ENCODE data around the gene PAX3.
A peak's percentile ranks its signal among the peaks of the same experiment; 100 is the strongest.

PAX3 gene

DNA sequence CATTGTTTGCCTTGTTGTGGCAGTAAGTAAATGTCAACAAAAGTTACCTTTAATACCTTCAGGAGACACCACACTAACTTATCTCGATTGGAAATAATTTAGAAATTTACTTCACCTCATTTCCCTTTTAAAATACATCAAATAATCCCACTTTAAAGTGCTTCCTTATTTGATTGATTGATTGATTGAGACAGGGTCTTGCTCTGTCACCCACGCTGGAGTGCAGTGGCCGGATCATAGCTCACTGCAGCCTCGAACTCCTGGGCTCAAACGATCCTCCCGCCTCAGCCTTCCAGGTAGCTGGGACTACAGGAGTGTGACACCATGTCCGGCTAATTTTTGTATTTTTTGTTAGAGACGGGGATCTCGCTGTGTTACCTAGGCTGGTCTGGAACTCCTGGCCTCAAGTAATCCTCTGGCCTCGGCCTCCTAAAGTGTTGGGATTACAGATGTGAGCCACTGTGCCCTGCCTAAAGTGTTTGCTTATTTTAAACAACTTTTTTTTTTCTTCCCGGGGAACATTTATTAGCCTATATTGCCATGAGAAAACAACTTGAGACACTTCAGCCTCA is 12.0 kb upstream of the PAX3 start:
- no peak for DNase-seq (ENCODE audit: low spot score)

DNA sequence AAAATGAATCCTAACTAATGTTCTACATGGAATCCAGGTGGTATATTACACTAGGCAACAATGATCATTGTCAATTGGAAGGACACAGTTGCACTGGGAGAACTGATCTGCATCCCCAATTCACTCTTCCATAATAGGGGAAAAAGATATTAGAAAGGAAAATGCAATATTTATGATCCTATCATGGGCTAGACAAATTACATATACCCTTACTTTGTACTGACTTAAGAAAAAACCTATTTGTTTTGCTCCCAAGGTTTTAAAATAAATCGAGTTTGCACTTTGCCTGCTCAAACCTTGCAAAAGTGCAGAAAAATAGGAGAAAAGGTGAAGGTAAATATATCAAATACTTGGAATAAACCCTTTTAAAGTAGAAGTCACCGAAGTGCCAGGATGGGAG is 11.0 kb upstream of the PAX3 start:
- no peak for DNase-seq (ENCODE audit: low spot score)

DNA sequence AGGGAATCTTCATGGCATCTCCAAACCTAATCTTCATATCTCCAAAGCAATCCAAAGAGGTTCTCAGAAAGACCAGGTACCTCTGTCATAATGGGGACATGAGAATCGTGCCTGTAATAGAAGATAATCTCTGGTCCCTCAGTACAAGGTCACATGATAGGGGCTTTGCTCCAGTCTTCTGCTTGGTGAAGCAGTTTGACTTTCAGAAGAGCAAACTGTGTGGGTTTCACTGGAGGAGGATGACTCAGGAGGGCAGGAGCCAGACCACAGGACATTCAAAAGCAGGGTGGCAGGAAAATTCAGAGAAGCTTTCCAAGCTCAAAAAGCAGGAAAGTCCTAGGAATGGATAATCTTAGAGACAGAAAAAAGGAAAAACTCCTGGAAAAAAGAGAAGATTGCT is 10.6 kb upstream of the PAX3 start:
- DNase-seq (ENCODE audit: low spot score), result no peak

DNA sequence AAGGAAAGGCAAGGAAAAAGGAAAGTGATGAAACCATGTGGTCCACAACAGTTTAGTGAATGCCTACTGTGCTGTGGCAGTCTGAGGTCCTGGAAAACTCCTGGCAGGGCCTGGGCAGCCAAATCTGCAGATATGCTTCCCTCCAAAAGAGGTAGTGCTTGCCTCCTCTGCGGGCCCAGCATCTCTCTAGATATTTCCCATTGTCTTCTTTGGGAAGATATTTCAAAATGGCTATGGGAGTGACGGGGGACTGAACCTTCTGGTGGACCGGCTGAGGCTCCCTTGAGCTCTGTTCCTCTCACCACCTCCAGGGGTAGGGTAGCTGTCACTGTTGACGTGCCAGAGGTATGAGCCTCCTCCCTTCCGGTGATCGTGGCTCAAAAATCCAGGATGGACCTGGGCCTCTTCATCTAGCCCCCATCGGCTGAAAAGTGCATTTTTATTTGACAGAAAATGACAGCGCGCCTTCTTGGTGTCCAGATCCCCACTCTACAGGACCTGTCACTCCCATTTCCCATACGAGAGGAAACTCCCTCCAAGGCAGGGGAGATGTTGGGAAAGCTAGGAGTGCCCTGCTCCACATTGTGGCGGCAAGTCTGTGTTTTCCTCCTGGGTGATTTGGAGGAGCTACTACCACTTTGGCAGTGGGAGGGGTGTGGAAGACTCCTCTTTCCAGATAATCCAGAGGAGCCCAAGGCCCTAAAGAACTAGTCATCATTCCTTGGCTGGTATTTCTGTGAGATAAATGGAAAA is 9.4 kb upstream of the PAX3 start:
- no peak for DNase-seq (ENCODE audit: low spot score)

- no peak for DNase-seq (ENCODE audit: low spot score)
These were observed 8.5 kb upstream of the PAX3 start for GRCh38 chr2:222307143-222307756.

DNA sequence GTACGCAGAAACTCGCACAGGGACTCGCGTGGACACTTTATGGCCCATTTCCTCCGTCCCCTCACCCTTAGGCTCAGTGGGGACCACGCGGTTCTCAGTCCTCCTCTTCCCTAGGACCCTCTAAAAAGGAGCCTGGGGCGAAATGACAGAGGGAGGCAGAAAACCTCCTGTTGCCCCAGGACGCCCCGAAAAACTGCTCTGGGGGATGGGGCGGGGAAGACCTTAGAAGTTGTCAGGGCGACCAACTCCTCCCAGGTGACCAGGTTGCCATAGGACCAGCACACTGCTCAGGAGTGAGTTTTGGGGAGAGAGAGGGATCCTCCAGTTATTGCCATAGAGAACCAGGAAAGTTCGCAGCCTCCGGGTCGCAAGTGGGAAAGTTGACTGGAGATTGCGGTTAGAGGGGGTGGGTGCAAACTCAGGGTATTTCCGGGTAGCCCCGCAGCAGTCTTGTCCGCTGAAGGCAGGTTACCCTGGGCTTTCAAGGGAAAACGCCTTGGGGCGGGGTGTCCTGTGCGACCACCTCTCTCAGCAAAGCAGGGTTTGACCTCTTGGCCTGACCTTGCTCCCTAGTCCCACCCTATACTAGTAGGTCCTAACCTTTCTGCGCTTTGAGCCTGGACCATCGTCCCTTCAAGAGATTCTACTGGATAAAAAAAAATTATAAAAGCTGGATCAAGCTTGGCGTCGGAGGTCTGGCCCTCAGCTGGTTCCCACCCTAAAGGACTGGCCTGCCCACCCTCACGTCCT is 7.8 kb upstream of the PAX3 start:
- no peak for DNase-seq (ENCODE audit: low spot score)

- no peak for DNase-seq (ENCODE audit: low spot score)
These were observed 7.0 kb upstream of the PAX3 start for GRCh38 chr2:222305516-222306392.

DNA sequence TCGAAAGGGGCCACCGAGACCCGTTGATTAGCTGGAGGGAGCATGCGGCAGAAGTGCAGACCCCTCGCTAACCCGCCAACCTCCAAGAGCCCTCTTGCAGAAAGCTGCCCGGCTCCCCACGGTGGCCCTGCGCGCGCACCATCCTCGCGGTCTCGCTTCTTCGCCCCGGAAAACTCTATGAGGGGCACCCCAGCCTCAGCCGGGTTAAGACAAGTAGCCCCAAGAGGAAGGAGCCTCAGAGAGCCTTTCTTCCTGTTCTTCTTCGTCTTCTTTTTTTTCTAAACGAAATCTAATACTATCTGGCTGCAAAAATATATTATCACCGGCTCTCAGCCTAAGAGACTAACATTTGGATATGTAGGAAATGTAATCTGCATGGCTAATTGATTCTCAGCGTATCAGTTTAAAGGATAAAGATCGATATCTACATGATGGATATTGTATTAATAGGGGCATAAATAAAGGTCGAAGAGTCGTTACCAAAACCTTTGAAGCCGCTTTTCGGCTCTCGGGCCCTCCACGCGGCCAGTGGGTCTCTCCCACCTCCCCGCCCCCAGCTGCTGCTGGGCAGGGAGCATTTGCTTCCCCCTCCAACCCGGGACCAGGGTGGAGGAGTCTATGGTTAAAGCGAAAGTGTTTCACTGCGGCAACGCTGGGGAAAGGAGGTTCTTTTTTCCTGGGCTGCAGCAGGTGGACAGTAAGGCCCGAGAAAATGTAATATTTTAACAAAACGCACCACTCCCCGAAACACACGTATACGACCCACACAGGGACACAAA is 6.1 kb upstream of the PAX3 start:
- peak; percentile 54 for DNase-seq (ENCODE audit: low spot score)

GRCh38 chr2:222303828-222304736 is 5.3 kb upstream of the PAX3 start:
- DNase-seq (ENCODE audit: low spot score), result no peak

DNA sequence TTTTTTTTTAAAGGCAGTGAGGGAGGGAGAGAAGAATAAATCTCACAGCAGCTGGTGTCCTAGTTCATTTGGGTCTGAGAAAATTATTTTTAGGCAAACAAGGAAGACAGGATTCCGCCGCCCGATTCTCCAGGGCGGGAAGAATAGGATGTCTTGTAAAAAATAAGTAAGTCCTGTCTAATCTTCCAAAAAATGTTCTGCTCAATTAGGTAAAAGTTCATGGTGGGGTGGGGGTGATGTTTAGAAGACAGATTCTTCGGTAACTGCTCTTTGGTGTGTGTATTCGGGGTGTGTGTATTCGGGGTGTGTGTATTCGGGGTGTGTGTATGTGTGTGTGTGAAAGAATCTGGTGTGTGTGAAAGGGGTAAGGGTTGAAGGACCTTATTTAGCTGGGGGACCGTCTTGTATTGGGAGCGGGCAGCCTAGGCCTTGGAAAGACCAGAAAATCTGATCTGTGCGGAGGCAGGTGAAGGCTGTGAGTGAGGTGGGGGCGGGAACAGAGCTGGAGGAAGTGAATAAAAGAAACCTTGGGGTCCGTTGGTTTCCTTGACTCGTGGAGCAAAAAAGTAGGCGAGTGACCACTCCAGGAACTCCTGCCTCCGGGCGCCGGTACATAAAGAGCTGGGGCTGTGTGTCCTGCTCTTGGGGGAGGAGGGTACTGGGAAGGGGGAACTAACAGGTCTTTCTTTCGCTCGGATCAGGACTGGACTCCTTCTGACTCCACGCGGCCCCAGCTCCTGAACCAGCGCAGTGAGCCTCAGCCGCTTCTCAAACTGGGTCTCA is 4.4 kb upstream of the PAX3 start:
- no peak for DNase-seq (ENCODE audit: low spot score)

DNA sequence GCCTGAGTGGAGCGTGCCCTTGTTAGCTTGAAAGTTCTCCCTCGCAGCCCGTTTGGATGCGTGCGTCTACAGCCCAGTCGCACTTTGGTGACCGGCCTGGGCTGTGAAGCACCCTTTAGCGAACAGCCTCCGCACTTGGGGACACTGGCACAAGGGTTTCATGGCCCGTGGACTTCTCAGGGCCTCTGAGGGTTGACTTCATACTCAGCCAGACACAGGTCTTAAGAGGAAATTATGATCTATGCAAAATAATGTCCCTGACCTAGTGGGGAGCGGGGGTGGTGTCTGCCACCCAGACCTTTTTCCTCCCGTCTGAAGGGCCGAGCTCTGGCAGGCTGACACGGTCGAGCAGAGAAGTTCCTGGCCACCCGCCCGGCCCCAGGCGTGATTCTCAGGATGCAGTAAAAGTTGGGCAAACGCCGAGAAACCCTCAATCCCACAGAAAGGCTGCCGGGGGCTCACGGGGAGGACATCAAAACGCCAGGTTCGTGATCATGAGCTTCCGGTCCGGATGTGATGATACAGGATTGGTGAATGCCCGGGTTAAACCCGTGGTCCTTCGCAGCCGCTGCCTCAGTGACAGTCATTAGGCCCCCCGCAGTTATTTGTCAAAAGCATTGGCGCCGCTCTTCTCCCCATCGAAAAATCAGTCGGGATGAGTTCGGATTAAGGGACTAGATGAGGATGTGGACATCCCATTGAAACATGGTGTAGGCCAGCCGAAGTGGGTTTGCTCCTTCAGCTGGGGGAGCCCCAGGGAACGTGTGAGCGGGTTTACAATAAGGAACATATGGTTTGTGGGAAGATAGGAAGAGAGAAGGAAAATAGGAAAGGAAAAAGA is 3.6 kb upstream of the PAX3 start:
- no peak for DNase-seq (ENCODE audit: low spot score)

DNA sequence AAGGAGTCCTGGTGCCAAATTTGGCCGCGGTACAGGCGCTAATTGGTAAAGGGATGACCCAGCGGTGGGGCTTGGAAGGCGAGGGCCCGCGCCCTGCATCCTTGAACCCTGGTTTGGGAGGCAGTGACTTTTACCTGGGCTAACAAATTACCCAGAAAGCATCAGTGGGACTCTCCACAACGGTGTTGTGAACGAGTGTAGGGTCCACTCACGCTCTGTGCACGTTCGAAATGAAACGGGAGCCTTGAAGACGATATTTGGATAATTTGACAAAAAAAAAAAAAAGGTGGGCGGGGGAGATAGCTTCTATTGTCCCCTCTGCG is 3.0 kb upstream of the PAX3 start:
- no peak for DNase-seq (ENCODE audit: low spot score)

- no peak for DNase-seq (ENCODE audit: low spot score)
These were observed 2.4 kb upstream of the PAX3 start for GRCh38 chr2:222301053-222301795.

DNA sequence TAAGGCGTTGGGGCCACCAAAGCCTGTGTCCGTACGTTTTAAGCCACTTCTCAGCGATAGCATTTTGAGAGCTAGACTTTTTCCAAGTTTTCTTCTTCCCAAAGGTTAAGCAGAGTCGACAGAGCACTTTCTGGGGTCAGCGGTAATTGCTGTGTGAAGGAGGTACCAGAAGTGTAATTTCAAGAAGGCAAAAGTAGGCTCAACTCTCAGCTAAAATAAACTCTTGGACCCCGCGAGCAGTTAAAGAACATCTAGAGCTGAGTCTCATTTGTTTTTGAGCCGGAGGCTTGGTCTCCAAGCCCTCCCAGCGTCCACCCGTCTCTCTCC is 1.9 kb upstream of the PAX3 start:
- DNase-seq (ENCODE audit: low spot score), result no peak

- no peak for DNase-seq (ENCODE audit: low spot score)
These were observed 1.3 kb upstream of the PAX3 start for GRCh38 chr2:222299906-222300725.

GRCh38 chr2:222298001-222298310 is 842 bp downstream of the PAX3 start:
- DNase-seq (ENCODE audit: low spot score), result no peak

DNA sequence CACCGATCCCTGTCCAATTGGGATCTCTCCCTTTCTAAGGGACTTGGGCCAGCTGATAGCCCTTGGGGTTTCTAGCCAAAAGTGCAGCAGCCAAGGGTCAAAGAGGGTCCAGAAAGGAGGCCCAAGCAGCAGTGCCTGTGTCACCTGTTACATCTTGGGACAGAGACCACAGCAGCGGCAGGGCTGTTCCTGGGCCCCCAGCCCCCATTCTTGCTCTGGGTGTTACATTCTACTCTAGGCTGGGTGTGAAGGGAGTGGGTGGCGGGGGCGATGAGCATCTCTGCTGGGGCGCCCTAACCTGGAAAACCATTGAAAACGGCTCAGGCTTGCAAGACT is 1.2 kb downstream of the PAX3 start:
- DNase-seq (ENCODE audit: low spot score), result no peak

Data from germinal center (tissue), 1 donor.